ENCODE measurements around the gene TTLL6.

The TTLL6 gene

DNA sequence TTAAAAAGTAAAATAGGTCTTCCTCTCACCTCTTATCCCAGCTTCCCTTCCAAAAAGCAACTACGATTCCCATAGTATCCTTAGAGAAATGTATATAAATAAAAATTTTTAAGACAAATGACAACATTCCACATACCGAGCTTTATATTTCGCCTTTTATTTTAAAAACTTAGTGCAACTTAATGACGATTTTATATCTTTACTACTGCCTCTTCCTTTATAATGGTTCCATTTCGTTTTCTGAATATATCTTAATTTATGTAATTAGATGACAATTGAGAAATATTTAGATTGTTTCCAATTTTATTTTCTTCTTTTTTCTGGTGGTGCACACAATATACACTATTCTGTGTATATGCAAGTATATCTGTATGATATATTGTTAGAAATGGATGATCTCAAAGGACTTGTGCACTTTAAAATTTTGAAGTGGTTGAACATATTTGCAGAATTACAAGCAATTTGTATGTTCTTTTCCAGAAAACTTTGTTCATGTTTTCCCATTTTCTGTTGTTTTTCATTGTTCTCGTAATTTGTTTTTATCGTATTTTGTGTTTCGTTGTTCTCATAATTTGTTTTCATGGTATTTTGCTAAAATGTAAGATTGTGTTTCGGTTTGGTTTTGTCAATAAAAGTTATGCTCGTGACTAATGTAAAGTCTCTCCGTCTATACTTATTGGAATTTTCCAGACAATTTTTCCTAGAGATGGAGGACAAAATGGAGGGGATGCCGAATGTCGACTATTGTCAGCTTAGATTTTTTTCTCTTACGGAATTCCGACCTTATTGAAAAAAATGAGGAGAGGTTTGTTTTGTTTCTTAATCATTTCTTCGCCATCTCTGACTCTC lies 68.1 kb downstream of the TTLL6 start:
- no peak overlapping the region for H3K4me3 Mint-ChIP-seq

GRCh38 chr17:48747445-48748363 lies 69.3 kb downstream of the TTLL6 start:
- Mint-ChIP-seq H3K4me3 (no peak overlapping the region), H3K27ac (no peak overlapping the region), H3K4me1 (ENCODE audit: low read depth) (peaks cover 25% of the 10 kb centered on the region), H3K36me3 (ENCODE audit: low read depth) (no peaks in the 10 kb centered on the region), H3K27me3 (peaks cover 89% of the 10 kb centered on the region), H3K9me3 (no peaks in the 10 kb centered on the region)
- intact Hi-C loops (cut with micrococcal nuclease), result no loop called here

More for the DNA sequence above, 68.1 kb downstream of the TTLL6 start:
- Mint-ChIP-seq H3K4me1 (ENCODE audit: low read depth) (peaks cover 35% of the 10 kb centered on the region), H3K27ac (no peak overlapping the region), H3K9me3 (no peaks in the 10 kb centered on the region), H3K36me3 (ENCODE audit: low read depth) (no peaks in the 10 kb centered on the region), H3K27me3 (peaks cover 89% of the 10 kb centered on the region)
- intact Hi-C loops (cut with micrococcal nuclease), result no loop called here

GRCh38 chr17:48746916-48747444 lies 70.0 kb downstream of the TTLL6 start:
- Mint-ChIP-seq H3K4me1 (ENCODE audit: low read depth) (peaks cover 25% of the 10 kb centered on the region), H3K9me3 (no peaks in the 10 kb centered on the region), H3K27me3 (peaks cover 89% of the 10 kb centered on the region), H3K36me3 (ENCODE audit: low read depth) (no peaks in the 10 kb centered on the region), H3K27ac (no peak overlapping the region), H3K4me3 (no peak overlapping the region)
- intact Hi-C loops (cut with micrococcal nuclease), result no loop called here

DNA sequence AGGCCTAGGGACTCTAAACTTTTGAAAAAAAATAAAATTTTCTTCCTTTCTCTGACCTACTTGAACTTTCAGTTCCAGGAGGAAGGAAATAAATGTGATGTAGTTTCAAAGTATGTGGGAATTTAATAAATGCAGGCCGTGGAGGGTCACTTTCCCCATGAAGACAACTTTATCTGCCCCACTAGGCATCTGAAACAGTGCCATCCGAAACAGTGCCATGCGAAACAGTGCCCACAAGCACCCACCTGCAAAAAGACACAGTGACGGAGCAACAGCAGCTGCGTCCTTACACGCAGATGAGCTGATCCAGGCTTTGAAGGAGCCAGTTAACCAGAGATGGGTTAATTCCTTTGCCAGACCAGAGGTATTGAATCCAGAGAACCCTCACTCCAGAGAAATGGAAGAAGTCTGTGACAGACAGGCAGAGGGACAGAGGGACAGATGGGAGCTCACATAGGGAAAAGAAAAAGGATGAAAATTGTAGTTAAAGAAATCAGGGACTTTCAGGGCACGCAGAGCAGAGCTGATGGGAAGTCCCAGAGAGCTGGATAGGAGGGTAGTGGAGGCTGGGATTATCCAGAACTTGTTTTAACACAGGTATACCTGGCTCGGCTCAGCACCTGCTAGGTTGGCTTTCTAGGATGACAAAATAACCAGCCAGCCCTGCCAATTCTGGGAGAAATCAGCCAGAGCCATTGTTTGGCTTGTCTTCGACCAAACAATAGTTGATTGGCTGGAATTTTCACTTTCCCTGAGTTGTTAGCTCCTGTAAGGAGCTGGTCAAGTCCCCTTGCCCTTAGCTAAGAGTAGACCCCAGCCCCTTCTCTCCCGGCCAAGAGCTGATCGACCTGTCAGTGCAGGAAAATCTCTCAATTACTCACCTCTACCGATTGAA lies 71.4 kb downstream of the TTLL6 start:
- H3K36me3 Mint-ChIP-seq (ENCODE audit: low read depth), result no peaks in the 10 kb centered on the region
- H3K4me3 Mint-ChIP-seq, result no peak overlapping the region
- peaks cover 90% of the 10 kb centered on the region for H3K27me3 Mint-ChIP-seq
- no peaks in the 10 kb centered on the region for H3K9me3 Mint-ChIP-seq
- no peak overlapping the region for H3K27ac Mint-ChIP-seq
- H3K4me1 Mint-ChIP-seq (ENCODE audit: low read depth), result peaks cover 25% of the 10 kb centered on the region
- intact Hi-C loops (cut with micrococcal nuclease), result no loop called here

DNA sequence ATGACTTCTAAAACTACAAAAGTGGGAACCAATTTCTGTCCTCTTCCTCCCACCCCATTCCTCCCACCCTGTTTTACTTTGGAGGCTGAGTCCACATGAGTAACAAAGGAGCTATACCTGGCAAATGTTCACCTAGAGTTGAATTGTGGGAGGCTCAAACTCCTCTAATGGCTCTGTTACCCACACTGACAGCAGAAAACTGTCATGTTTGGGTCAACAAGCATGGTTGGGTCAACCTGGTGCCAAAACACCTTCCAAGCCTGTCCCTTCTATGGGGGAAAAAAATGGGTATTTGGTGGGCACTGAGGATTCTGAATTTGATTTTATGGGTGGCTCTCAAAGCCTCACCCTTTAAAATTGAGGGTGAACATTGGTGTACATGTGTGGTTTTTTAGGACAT lies 76.5 kb downstream of the TTLL6 start:
- no peak overlapping the region for H3K4me3 Mint-ChIP-seq
- intact Hi-C loops (cut with micrococcal nuclease), result no loop called here
- no peak overlapping the region for H3K27ac Mint-ChIP-seq
- no peaks in the 10 kb centered on the region for H3K36me3 Mint-ChIP-seq (ENCODE audit: low read depth)
- H3K9me3 Mint-ChIP-seq, result no peaks in the 10 kb centered on the region
- H3K4me1 Mint-ChIP-seq (ENCODE audit: low read depth), result peaks cover 12% of the 10 kb centered on the region
- peaks cover 94% of the 10 kb centered on the region for H3K27me3 Mint-ChIP-seq

GRCh38 chr17:48738803-48739526 lies 78.1 kb downstream of the TTLL6 start:
- Mint-ChIP-seq H3K27ac (no peak overlapping the region), H3K36me3 (ENCODE audit: low read depth) (no peaks in the 10 kb centered on the region), H3K4me3 (no peak overlapping the region), H3K4me1 (ENCODE audit: low read depth) (peaks cover 10% of the 10 kb centered on the region), H3K9me3 (no peaks in the 10 kb centered on the region), H3K27me3 (peaks cover 97% of the 10 kb centered on the region)
- intact Hi-C loops (cut with micrococcal nuclease), result no loop called here

DNA sequence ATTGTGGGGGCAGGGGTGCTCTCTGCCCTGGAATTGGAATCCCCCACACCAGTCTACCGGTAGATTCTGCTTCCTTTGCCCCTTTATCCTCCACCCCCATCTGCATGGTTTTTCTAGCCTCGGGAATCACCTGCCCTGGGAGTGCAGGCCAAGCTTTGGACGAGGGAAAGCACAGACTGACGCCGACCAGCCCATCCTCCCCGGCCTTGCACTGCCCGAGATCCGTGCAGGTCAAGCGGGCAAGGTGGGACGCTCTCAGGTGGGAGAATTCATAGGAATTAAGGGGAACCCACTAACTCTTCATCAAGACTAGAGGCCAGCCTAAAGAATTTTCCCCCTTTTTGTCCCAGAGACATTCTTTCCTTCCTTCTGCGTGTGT lies 78.6 kb downstream of the TTLL6 start:
- Mint-ChIP-seq H3K4me3 (no peak overlapping the region), H3K27ac (no peak overlapping the region), H3K36me3 (ENCODE audit: low read depth) (no peaks in the 10 kb centered on the region), H3K27me3 (peaks cover 97% of the 10 kb centered on the region), H3K4me1 (ENCODE audit: low read depth) (peaks cover 15% of the 10 kb centered on the region), H3K9me3 (no peaks in the 10 kb centered on the region)
- intact Hi-C loops (cut with micrococcal nuclease), result no loop called here

DNA sequence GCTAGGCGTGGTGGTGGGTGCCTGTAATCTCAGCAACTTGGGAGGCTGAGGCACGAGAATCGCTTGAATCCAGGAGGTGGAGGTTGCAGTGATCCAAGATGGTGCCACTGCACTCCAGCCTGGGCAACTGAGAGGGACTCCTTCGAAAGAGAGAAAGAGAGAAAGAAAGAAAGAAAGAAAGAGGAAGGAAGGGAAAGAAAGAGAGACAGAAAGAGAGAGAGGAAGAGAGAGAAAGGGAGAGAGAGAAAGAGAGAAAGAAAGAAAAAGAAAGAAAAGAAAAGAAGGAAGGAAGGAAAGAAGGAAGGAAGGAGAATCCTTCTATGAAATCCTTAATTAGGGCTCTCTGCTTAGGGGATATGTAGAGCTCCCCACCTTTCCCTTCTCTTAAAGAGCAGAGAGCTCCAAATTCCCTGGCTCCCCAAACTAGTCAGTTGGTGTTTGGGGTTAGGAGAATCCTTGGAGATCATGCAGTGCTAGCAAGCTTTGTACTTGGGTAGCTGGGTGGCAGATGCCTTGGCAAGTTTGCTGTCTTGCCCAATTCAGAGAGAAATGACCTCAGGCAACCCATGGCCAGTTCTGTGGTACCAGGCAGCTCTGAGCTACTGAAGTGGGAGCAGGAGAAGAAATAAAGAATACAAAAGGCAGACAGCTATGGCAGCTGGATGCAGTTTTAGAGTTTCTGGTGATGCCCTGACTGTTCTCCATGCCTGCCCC lies 79.5 kb downstream of the TTLL6 start:
- H3K4me1 Mint-ChIP-seq (ENCODE audit: low read depth), result peaks cover 18% of the 10 kb centered on the region
- intact Hi-C loops (cut with micrococcal nuclease), result no loop called here
- peaks cover 95% of the 10 kb centered on the region for H3K27me3 Mint-ChIP-seq
- no peak overlapping the region for H3K4me3 Mint-ChIP-seq
- no peak overlapping the region for H3K27ac Mint-ChIP-seq
- H3K9me3 Mint-ChIP-seq, result no peaks in the 10 kb centered on the region
- no peaks in the 10 kb centered on the region for H3K36me3 Mint-ChIP-seq (ENCODE audit: low read depth)

DNA sequence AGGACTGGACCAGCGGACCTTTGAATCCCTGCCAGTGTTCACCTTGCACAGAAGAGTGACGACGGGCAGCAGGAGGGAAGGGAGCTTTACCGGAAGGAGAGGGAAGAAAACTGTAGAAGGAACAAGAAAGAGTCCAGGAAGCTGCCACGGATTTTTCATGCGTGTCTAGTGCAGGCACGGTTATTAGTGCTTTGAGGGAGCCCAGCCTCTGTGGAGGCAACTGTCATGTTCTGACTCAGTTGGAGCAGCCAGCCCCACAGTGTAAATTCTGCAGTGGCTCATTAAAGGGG lies 82.0 kb downstream of the TTLL6 start:
- H3K9me3 Mint-ChIP-seq, result no peaks in the 10 kb centered on the region
- intact Hi-C loops (cut with micrococcal nuclease), result no loop called here
- peaks cover 18% of the 10 kb centered on the region for H3K4me1 Mint-ChIP-seq (ENCODE audit: low read depth)
- H3K4me3 Mint-ChIP-seq, result no peak overlapping the region
- H3K36me3 Mint-ChIP-seq (ENCODE audit: low read depth), result no peaks in the 10 kb centered on the region
- H3K27me3 Mint-ChIP-seq, result peaks cover 91% of the 10 kb centered on the region
- no peak overlapping the region for H3K27ac Mint-ChIP-seq

DNA sequence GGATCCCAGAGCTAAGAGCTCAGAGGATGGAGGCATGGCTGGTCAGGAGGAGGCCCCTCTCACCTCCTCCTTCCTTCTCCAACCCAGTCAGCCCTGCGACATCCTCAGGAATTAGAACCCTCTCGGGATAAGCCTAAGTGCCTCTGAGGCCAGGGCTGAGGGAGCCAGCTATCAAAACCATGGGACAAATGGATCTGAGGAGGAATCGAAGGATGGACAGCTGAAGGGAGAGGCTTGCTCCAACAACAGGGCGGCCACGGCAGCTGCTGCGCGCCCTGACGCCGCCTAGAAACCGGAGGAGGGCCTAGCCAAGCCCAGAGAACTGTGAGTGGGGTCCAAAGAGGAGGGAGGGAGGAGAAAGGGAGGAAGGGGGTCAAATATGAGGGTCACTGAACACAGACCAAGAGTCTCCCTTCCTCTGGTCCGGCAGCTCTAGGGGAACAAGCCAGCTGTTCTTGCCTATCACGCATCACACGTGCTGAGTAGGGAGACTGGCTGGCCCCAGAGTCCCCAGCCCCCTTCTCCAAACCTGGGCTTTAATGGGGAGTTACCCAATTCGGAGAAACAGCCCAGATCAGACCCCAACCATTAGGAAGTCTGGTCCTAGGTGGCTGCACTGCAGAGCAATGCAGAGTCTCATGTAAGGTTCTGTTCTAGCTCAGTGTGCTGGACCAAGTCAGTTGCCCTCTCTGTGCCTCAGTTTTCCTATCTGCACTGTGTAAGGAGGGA lies 82.5 kb downstream of the TTLL6 start:
- intact Hi-C loops (cut with micrococcal nuclease), result no loop called here
- H3K9me3 Mint-ChIP-seq, result no peaks in the 10 kb centered on the region
- H3K4me1 Mint-ChIP-seq (ENCODE audit: low read depth), result peaks cover 20% of the 10 kb centered on the region
- H3K4me3 Mint-ChIP-seq, result no peak overlapping the region
- no peaks in the 10 kb centered on the region for H3K36me3 Mint-ChIP-seq (ENCODE audit: low read depth)
- H3K27ac Mint-ChIP-seq, result no peak overlapping the region
- H3K27me3 Mint-ChIP-seq, result peaks cover 91% of the 10 kb centered on the region

DNA sequence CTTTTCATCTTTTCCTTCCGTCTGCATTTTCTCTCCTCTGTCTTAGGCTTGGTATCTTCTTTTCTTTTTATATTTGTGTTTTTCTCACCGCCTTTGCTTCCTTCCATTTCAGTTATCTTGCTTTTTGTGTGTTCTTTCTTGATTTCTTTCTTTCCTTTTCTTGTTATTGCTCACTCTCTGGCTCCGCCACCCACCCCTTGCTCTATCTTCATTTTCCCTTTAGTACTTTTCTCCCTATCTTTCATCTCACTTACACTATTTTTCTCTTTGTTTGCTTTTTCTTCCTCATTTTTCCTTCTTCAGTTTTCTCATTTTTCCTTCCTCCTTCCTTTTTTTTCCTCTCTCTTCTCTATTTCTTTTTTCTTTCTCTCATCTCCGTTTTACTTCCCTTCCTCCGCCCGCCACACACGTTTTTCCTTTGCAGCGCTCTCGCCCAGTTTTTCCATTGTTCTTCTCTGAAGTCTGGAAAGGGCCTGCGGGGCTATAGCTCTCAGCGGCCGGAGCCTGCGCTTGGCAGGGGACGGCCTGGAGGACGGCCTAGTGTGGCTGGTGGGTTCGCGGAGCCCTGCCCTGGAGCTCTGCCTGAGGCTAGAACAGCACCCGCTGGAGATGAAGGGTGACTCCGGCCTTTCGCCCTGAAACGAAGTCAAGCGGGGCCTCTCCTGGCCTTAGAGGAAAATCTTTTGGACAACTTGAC lies 83.2 kb downstream of the TTLL6 start:
- Mint-ChIP-seq H3K27me3 (peaks cover 91% of the 10 kb centered on the region), H3K27ac (no peak overlapping the region), H3K36me3 (ENCODE audit: low read depth) (no peaks in the 10 kb centered on the region), H3K4me3 (no peak overlapping the region), H3K4me1 (ENCODE audit: low read depth) (peaks cover 20% of the 10 kb centered on the region), H3K9me3 (no peaks in the 10 kb centered on the region)
- intact Hi-C loops (cut with micrococcal nuclease), result no loop called here

Data from dendritic cell treated with granulocyte-macrophage colony-stimulating factor and Interleukin-4, amounts not matched to agents 40 ng/mL and 50 ng/mL, for 4 days (primary cell).